Panc1 (cell line): ENCODE measurements around the gene OPTC. TPM values are rescaled to one million over a fixed set of nuclear protein-coding genes. Genes with fewer than 3 reads are reported as not detected.

Experiments used
- ATAC-seq: fragments of 200-7000 bp; cut with Tn5 transposase; 2 replicates; pipeline ENCODE4 v1.9.1; 2020; ENCODE audit warnings: mild to moderate bottlenecking, moderate library complexity
- BruUV-seq: library from RNA; stranded (reverse); fragments of 400-500 nt; replicated peaks from 2 replicates; lab custom pipeline; 2021; lab: Mats Ljungman, UMichigan
- CTCF ChIA-PET: fragments of 300-600 bp; sonication (Branson Sonifier 250); formaldehyde crosslinking; loops from one replicate; lab custom pipeline; 2022; ENCODE audit warnings: antibody characterized with exemption; lab: Charles Lee
- POLR2A ChIA-PET: fragments of 300-600 bp; sonication (Branson Sonifier 250); formaldehyde crosslinking; loops from one replicate; lab custom pipeline; 2022; ENCODE audit warnings: antibody characterized with exemption; lab: Charles Lee
- DNase-seq: peaks from one replicate; pipeline ENCODE4 v3.0.0-alpha.2; 2010; ENCODE audit warnings: low read depth, low spot score
- H3K27ac ChIP-seq: 2 replicates; pipeline ENCODE4 v1.5.1; 2011; ENCODE audit warnings: mild to moderate bottlenecking, low read length, inconsistent platforms
- H3K27me3 ChIP-seq: fragments of 200-500 bp; sonication (Bioruptor generic); 2 replicates; pipeline ENCODE4 v1.6.0; 2014; ENCODE audit warnings: low read length, inconsistent platforms; ENCODE audit not compliant: control insufficient read depth, insufficient read depth
- H3K36me3 ChIP-seq: fragments of 200-500 bp; sonication (Bioruptor generic); 2 replicates; pipeline ENCODE4 v1.5.1; 2014; ENCODE audit warnings: inconsistent platforms, mild to moderate bottlenecking, low read length, moderate library complexity; ENCODE audit not compliant: control insufficient read depth, insufficient read depth
- H3K4me1 ChIP-seq: 2 replicates; pipeline ENCODE4 v1.5.1; 2011; ENCODE audit warnings: inconsistent platforms, mild to moderate bottlenecking, low read length, moderate library complexity; ENCODE audit not compliant: control insufficient read depth, insufficient read depth
- H3K4me3 ChIP-seq, 2 experiments: 2 replicates each; pipeline ENCODE4 v1.5.1; 2011 to 2012; ENCODE audit warnings: low read depth in 2 of 2, low read length in 2 of 2, mild to moderate bottlenecking in 2 of 2, inconsistent platforms in 1 of 2, moderate library complexity in 1 of 2
- H3K9me3 ChIP-seq: fragments of 200-500 bp; sonication (Bioruptor generic); 2 replicates; pipeline ENCODE4 v1.5.1; 2014; ENCODE audit warnings: low read depth, mild to moderate bottlenecking, inconsistent platforms, low read length, moderate library complexity; ENCODE audit not compliant: control insufficient read depth, insufficient read depth
- POLR2AphosphoS5 ChIP-seq: IDR thresholded peaks from 2 replicates; pipeline ENCODE4 v1.6.1; 2012; ENCODE audit warnings: mild to moderate bottlenecking, low read depth, low read length, moderate library complexity
- SIN3A ChIP-seq: IDR thresholded peaks from 2 replicates; pipeline ENCODE4 v1.6.1; 2012; ENCODE audit warnings: low read depth, mild to moderate bottlenecking, low read length, moderate library complexity, borderline replicate concordance; ENCODE audit not compliant: insufficient read depth
- TCF7L2 ChIP-seq: IDR thresholded peaks from 2 replicates; pipeline ENCODE4 v1.6.1; 2011; ENCODE audit warnings: mild to moderate bottlenecking, low read depth, low read length, inconsistent platforms
- in situ Hi-C: cut with HindIII; loops from 2 replicates; pipeline ENCODE4 v1.10.0; 2016; ENCODE audit warnings: low sequenced_read_pairs, low pct_unique_long_range_greater_than_20kb
- intact Hi-C: fragments of 100-400 bp; cut with micrococcal nuclease; formaldehyde crosslinking; loops from one replicate; pipeline ENCODE4 v1.10.0; 2022; ENCODE audit not compliant: unreplicated experiment
- total RNA-seq: library from RNA; stranded (reverse); gene quantifications from one replicate; pipeline ENCODE4 v1.2.1, GENCODE V29; 2021; ENCODE audit not compliant: unreplicated experiment
- TF ChIP-seq, protein P1 (sequence below): fragments of 450-650 bp; IDR thresholded peaks from 2 replicates; pipeline ENCODE4 v1.5.1; 2017; ENCODE audit warnings: mild to moderate bottlenecking
- TF ChIP-seq, protein P2 (sequence below), 2 experiments: IDR thresholded peaks; 2 replicates each; pipeline ENCODE4 v1.6.1; 2011 to 2012; ENCODE audit warnings: low read depth in 2 of 2, control low read depth in 1 of 2, low read length in 1 of 2, mild to moderate bottlenecking in 1 of 2, moderate library complexity in 1 of 2; ENCODE audit not compliant: insufficient read depth in 1 of 2

The OPTC gene
- total RNA-seq, 1 experiment from 2014 or later, result not detected

DNA sequence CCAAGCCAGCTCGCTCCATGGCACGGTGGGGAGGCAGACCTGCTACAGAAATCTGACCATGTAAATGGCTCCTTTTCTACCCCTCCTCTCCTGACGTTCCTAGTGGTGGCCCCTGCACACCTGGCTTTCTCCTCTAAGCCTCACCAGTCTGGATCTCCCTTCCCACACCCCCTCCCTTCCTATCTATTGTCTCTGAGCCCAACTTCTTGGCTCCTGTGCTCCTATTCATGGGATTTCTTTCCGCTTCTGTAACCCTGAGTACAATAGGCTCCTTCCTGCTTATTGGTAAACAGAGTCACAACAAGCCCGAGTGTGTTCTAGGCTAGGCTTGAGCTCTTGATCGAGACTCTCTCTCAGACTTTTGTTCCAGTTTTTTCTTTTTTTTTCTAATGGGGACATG is 17.6 kb downstream of the OPTC start:
- Histone ChIP-seq H3K36me3 (no peaks in the 10 kb centered on the region), H3K27me3 (no peaks in the 10 kb centered on the region), H3K27ac (no peak overlapping the region), H3K9me3 (no peaks in the 10 kb centered on the region), H3K4me3 (no peak overlapping the region), H3K4me1 (peaks cover 14% of the 10 kb centered on the region)
- TF ChIP-seq TCF7L2 (no peak), SIN3A (no peak), POLR2AphosphoS5 (no peak)
- TF ChIP-seq, protein P1, sequence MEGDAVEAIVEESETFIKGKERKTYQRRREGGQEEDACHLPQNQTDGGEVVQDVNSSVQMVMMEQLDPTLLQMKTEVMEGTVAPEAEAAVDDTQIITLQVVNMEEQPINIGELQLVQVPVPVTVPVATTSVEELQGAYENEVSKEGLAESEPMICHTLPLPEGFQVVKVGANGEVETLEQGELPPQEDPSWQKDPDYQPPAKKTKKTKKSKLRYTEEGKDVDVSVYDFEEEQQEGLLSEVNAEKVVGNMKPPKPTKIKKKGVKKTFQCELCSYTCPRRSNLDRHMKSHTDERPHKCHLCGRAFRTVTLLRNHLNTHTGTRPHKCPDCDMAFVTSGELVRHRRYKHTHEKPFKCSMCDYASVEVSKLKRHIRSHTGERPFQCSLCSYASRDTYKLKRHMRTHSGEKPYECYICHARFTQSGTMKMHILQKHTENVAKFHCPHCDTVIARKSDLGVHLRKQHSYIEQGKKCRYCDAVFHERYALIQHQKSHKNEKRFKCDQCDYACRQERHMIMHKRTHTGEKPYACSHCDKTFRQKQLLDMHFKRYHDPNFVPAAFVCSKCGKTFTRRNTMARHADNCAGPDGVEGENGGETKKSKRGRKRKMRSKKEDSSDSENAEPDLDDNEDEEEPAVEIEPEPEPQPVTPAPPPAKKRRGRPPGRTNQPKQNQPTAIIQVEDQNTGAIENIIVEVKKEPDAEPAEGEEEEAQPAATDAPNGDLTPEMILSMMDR, result no peak
- TF ChIP-seq, protein P2, sequence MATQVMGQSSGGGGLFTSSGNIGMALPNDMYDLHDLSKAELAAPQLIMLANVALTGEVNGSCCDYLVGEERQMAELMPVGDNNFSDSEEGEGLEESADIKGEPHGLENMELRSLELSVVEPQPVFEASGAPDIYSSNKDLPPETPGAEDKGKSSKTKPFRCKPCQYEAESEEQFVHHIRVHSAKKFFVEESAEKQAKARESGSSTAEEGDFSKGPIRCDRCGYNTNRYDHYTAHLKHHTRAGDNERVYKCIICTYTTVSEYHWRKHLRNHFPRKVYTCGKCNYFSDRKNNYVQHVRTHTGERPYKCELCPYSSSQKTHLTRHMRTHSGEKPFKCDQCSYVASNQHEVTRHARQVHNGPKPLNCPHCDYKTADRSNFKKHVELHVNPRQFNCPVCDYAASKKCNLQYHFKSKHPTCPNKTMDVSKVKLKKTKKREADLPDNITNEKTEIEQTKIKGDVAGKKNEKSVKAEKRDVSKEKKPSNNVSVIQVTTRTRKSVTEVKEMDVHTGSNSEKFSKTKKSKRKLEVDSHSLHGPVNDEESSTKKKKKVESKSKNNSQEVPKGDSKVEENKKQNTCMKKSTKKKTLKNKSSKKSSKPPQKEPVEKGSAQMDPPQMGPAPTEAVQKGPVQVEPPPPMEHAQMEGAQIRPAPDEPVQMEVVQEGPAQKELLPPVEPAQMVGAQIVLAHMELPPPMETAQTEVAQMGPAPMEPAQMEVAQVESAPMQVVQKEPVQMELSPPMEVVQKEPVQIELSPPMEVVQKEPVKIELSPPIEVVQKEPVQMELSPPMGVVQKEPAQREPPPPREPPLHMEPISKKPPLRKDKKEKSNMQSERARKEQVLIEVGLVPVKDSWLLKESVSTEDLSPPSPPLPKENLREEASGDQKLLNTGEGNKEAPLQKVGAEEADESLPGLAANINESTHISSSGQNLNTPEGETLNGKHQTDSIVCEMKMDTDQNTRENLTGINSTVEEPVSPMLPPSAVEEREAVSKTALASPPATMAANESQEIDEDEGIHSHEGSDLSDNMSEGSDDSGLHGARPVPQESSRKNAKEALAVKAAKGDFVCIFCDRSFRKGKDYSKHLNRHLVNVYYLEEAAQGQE (IDR thresholded peaks at IDR 0.05; ENCODE audit: insufficient read depth in 1 of 2, low read depth in 2 of 2, low read length in 1 of 2), result no peak
- in situ Hi-C loops (no loop called here), intact Hi-C loops (loop anchor here (10.0 kb wide), 1 partner anchor 113 kb away; the partner anchor contains the start of gene ATP2B4)
- no TSS peak for BruUV-seq
- ChIA-PET CTCF (no interaction called here), POLR2A (no interaction called here)
- DNase-seq (no peak), ATAC-seq (no peak)

DNA sequence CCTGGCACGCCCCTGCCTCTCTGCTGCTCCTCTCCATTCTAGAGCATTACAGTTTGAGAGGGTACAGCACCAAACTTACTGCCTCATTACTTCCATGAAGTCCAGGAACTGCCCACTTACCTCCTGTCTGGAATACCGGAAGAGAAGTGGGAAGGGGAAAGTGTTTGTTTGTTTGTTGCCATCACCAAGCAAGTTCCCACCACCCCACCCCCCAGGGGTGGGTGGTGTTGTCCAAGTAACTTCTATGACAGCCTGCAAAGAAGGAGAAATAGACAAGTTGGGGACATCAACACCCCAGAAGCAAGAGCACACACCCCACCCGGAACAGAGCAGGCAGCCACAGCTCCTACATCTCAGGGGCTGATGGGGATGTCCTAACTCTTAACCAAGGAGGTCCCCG is 18.0 kb downstream of the OPTC start:
- H3K4me3 ChIP-seq, result no peak overlapping the region
- no peaks in the 10 kb centered on the region for H3K36me3 ChIP-seq
- no TSS peak for BruUV-seq
- in situ Hi-C loops, result no loop called here
- ATAC-seq, result no peak
- intact Hi-C loops, result loop anchor here (10.0 kb wide), 1 partner anchor 113 kb away; the partner anchor contains the start of gene ATP2B4
- ChIA-PET POLR2A (no interaction called here), CTCF (no interaction called here)
- no peaks in the 10 kb centered on the region for H3K9me3 ChIP-seq
- H3K4me1 ChIP-seq, result peaks cover 14% of the 10 kb centered on the region
- no peak overlapping the region for H3K27ac ChIP-seq
- no peak for TF ChIP-seq SIN3A
- no peaks in the 10 kb centered on the region for H3K27me3 ChIP-seq
- no peak for DNase-seq

DNA sequence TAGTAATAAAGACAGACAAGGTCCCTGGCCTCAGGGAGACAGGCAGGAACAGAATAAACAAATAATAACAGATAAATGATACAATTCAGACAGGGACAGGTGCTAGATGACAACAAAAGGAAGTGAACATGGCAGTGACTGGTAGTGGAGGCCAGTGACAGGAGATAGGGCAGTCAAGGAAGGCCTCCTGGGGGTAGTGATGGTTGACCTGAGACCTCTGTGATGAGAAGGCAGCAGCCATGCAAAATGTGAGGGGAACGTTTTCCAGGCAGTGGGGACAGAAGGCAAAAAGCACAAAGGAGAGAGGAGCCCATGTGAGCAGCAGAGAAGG is 18.5 kb downstream of the OPTC start:
- POLR2A ChIA-PET, result no interaction called here
- in situ Hi-C loops (no loop called here), intact Hi-C loops (loop anchor here (10.0 kb wide), 1 partner anchor 112 kb away; the partner anchor contains the start of gene ATP2B4)
- H3K27me3 ChIP-seq, result no peaks in the 10 kb centered on the region
- no TSS peak for BruUV-seq
- CTCF ChIA-PET, result no interaction called here
- peaks cover 14% of the 10 kb centered on the region for H3K4me1 ChIP-seq
- no peak overlapping the region for H3K27ac ChIP-seq
- H3K9me3 ChIP-seq, result no peaks in the 10 kb centered on the region
- no peak for DNase-seq
- ATAC-seq, result no peak
- no peak overlapping the region for H3K4me3 ChIP-seq
- TF ChIP-seq, protein P2 (IDR thresholded peaks at IDR 0.05; ENCODE audit: insufficient read depth in 1 of 2, low read depth in 2 of 2, low read length in 1 of 2), result no peak
- TF ChIP-seq TCF7L2 (no peak), POLR2AphosphoS5 (no peak), SIN3A (no peak)
- TF ChIP-seq, protein P1, result no peak
- H3K36me3 ChIP-seq, result no peaks in the 10 kb centered on the region
